Adipocyte (in vitro differentiated cells): Measurements from ENCODE around the gene FSTL1.

Experiments used
- DNase-seq: peaks from one replicate; pipeline ENCODE4 v3.0.0-alpha.2; 2015; ENCODE audit warnings: low read depth
- H3K27me3 ChIP-seq: replicated peaks from 2 replicates; pipeline ENCODE4 v1.7.0; 2013; ENCODE audit warnings: mild to moderate bottlenecking, low read length, moderate library complexity; ENCODE audit not compliant: control insufficient read depth, insufficient read depth
- H3K36me3 ChIP-seq: 2 replicates; pipeline ENCODE4 v1.7.0; 2013; ENCODE audit warnings: low read length, mild to moderate bottlenecking, moderate library complexity; ENCODE audit not compliant: control insufficient read depth, insufficient read depth, severe bottlenecking
- H3K4me1 ChIP-seq: 2 replicates; pipeline ENCODE4 v1.7.0; 2013; ENCODE audit warnings: mild to moderate bottlenecking, low read length, moderate library complexity; ENCODE audit not compliant: control insufficient read depth, insufficient read depth
- H3K4me3 ChIP-seq: 2 replicates; pipeline ENCODE4 v1.7.0; 2013; ENCODE audit warnings: mild to moderate bottlenecking, low read length, moderate library complexity
- H3K9ac ChIP-seq: 2 replicates; pipeline ENCODE4 v1.7.0; 2013; ENCODE audit warnings: mild to moderate bottlenecking, low read length, moderate library complexity
- H3K9me3 ChIP-seq: 2 replicates; pipeline ENCODE4 v1.7.0; 2013; ENCODE audit warnings: mild to moderate bottlenecking, low read length, moderate library complexity; ENCODE audit not compliant: control insufficient read depth

FSTL1 gene

GRCh38 chr3:120450600-120451271 is at the start of gene FSTL1:
Gene FSTL1 (minus strand): TSS chr3:120450992. CDS start chr3:120450746, 246 bp downstream.
- peak within 1 kb of the TSS; percentile 94 for H3K9ac ChIP-seq
- H3K4me1 ChIP-seq, result peaks cover 42% of the 10 kb centered on the region
- H3K4me3 ChIP-seq, result peak within 1 kb of the TSS; percentile 88
- no peaks in the 10 kb centered on the region for H3K9me3 ChIP-seq
- no peaks in the 10 kb centered on the region for H3K27me3 ChIP-seq
- DNase-seq, result peak; percentile 81
- H3K36me3 ChIP-seq, result peaks cover 26% of the 10 kb centered on the region

GRCh38 chr3:120498556-120499346 is 48.0 kb upstream of the FSTL1 start:
- no peaks in the 10 kb centered on the region for H3K27me3 ChIP-seq
- peak overlapping the region; percentile 59 for H3K9ac ChIP-seq
- no peaks in the 10 kb centered on the region for H3K36me3 ChIP-seq
- H3K4me1 ChIP-seq, result peaks cover 42% of the 10 kb centered on the region
- DNase-seq, result peak; percentile 95
- H3K9me3 ChIP-seq, result no peaks in the 10 kb centered on the region
- H3K4me3 ChIP-seq, result no peak overlapping the region

GRCh38 chr3:120497818-120498217 is 47.0 kb upstream of the FSTL1 start:
- peak overlapping the region; percentile 71 for H3K9ac ChIP-seq
- H3K4me3 ChIP-seq, result peak overlapping the region; percentile 47
- DNase-seq, result peak; percentile 21
- peaks cover 42% of the 10 kb centered on the region for H3K4me1 ChIP-seq
- H3K9me3 ChIP-seq, result no peaks in the 10 kb centered on the region
- no peaks in the 10 kb centered on the region for H3K36me3 ChIP-seq
- H3K27me3 ChIP-seq, result no peaks in the 10 kb centered on the region

GRCh38 chr3:120497336-120497735 is 46.5 kb upstream of the FSTL1 start:
- Histone ChIP-seq H3K27me3 (no peaks in the 10 kb centered on the region), H3K36me3 (no peaks in the 10 kb centered on the region), H3K9ac (peak overlapping the region; percentile 71), H3K9me3 (no peaks in the 10 kb centered on the region), H3K4me3 (peak overlapping the region; percentile 58), H3K4me1 (peaks cover 42% of the 10 kb centered on the region)
- peak; percentile 92 for DNase-seq

- peak overlapping the region; percentile 58 for H3K4me3 ChIP-seq
Measured at GRCh38 chr3:120496278-120497002, 45.6 kb upstream of the FSTL1 start.

GRCh38 chr3:120495809-120496208 is 45.0 kb upstream of the FSTL1 start:
- no peaks in the 10 kb centered on the region for H3K27me3 ChIP-seq
- no peaks in the 10 kb centered on the region for H3K9me3 ChIP-seq
- no peak overlapping the region for H3K4me3 ChIP-seq
- peaks cover 42% of the 10 kb centered on the region for H3K4me1 ChIP-seq
- no peaks in the 10 kb centered on the region for H3K36me3 ChIP-seq
- no peak for DNase-seq
- no peak overlapping the region for H3K9ac ChIP-seq

More at GRCh38 chr3:120496278-120497002, 45.6 kb upstream of the FSTL1 start:
- peak; percentile 79 for DNase-seq
- H3K9ac ChIP-seq, result peak overlapping the region; percentile 71
- H3K36me3 ChIP-seq, result no peaks in the 10 kb centered on the region
- H3K9me3 ChIP-seq, result no peaks in the 10 kb centered on the region
- no peaks in the 10 kb centered on the region for H3K27me3 ChIP-seq
- peaks cover 42% of the 10 kb centered on the region for H3K4me1 ChIP-seq

GRCh38 chr3:120492103-120492502 is 41.3 kb upstream of the FSTL1 start:
- Histone ChIP-seq H3K9me3 (no peaks in the 10 kb centered on the region), H3K4me3 (no peak overlapping the region), H3K9ac (no peak overlapping the region), H3K36me3 (no peaks in the 10 kb centered on the region), H3K4me1 (peaks cover 27% of the 10 kb centered on the region), H3K27me3 (no peaks in the 10 kb centered on the region)
- DNase-seq, result no peak

- DNase-seq, result no peak
Measured at GRCh38 chr3:120489421-120489820, 38.6 kb upstream of the FSTL1 start.

GRCh38 chr3:120488296-120488695 is 37.5 kb upstream of the FSTL1 start:
- no peaks in the 10 kb centered on the region for H3K9me3 ChIP-seq
- H3K27me3 ChIP-seq, result no peaks in the 10 kb centered on the region
- H3K36me3 ChIP-seq, result no peaks in the 10 kb centered on the region
- H3K4me3 ChIP-seq, result no peak overlapping the region
- peaks cover 23% of the 10 kb centered on the region for H3K4me1 ChIP-seq
- no peak for DNase-seq
- H3K9ac ChIP-seq, result peak overlapping the region; percentile 7

More at GRCh38 chr3:120489421-120489820, 38.6 kb upstream of the FSTL1 start:
- Histone ChIP-seq H3K9me3 (no peaks in the 10 kb centered on the region), H3K4me3 (no peak overlapping the region), H3K4me1 (peaks cover 23% of the 10 kb centered on the region), H3K9ac (no peak overlapping the region), H3K36me3 (no peaks in the 10 kb centered on the region), H3K27me3 (no peaks in the 10 kb centered on the region)

- Histone ChIP-seq H3K27me3 (no peaks in the 10 kb centered on the region), H3K9ac (peak overlapping the region; percentile 38), H3K9me3 (no peaks in the 10 kb centered on the region), H3K4me3 (peak overlapping the region; percentile 63), H3K36me3 (no peaks in the 10 kb centered on the region), H3K4me1 (peaks cover 23% of the 10 kb centered on the region)
- DNase-seq, result peak; percentile 82
Measured at GRCh38 chr3:120487191-120487650, 36.4 kb upstream of the FSTL1 start.

- no peak for DNase-seq
- no peaks in the 10 kb centered on the region for H3K36me3 ChIP-seq
- H3K4me1 ChIP-seq, result no peaks in the 10 kb centered on the region
- no peaks in the 10 kb centered on the region for H3K9me3 ChIP-seq
- no peaks in the 10 kb centered on the region for H3K27me3 ChIP-seq
- no peak overlapping the region for H3K9ac ChIP-seq
- H3K4me3 ChIP-seq, result no peak overlapping the region
Measured at GRCh38 chr3:120481081-120481480, 30.3 kb upstream of the FSTL1 start.
